H1 (cell line): ENCODE results near the gene RFXAP. TPM values are rescaled to one million over a fixed set of nuclear protein-coding genes. Genes with fewer than 3 reads are reported as not detected.

Experiments
- CTCF ChIA-PET: fragments of 300-600 bp; sonication (Branson Sonifier 250); formaldehyde crosslinking; loops from one replicate; lab custom pipeline; 2021; ENCODE audit not compliant: partially characterized antibody; lab: Charles Lee
- POLR2A ChIA-PET: fragments of 300-600 bp; sonication (Branson Sonifier 250); formaldehyde crosslinking; loops from one replicate; lab custom pipeline; 2021; ENCODE audit warnings: inconsistent platforms; ENCODE audit not compliant: partially characterized antibody; lab: Charles Lee
- DNase-seq, 2 experiments: peaks; one replicate each; pipeline versions ENCODE4 v3.0.0 to v3.0.0-alpha.2; 2010 to 2022; ENCODE audit warnings: low spot score in 2 of 2, low read depth in 1 of 2, mixed read lengths in 1 of 2
- FAIRE-seq: peaks from 2 replicates; lab custom pipeline; 2011; peaks lifted over from hg19 to GRCh38; lab: Jason Lieb, UNC
- H2AFZ ChIP-seq: 2 replicates; pipeline ENCODE4 v1.8.1; 2012; ENCODE audit warnings: low read length, inconsistent platforms
- H2AK5ac ChIP-seq: 2 replicates; pipeline ENCODE4 v1.6.1; 2013; ENCODE audit warnings: low read depth, low read length
- H2BK120ac ChIP-seq: replicated peaks from 2 replicates; pipeline ENCODE3; 2013; ENCODE audit warnings: low read depth, low read length, inconsistent platforms
- H2BK12ac ChIP-seq: 2 replicates; pipeline ENCODE4 v1.6.1; 2013; ENCODE audit warnings: low read depth, low read length
- H2BK15ac ChIP-seq: 2 replicates; pipeline ENCODE4 v1.6.1; 2013; ENCODE audit warnings: low read length
- H2BK20ac ChIP-seq: 2 replicates; pipeline ENCODE4 v1.6.1; 2013; ENCODE audit warnings: low read length
- H2BK5ac ChIP-seq: 2 replicates; pipeline ENCODE4 v1.6.1; 2013; ENCODE audit warnings: low read depth, low read length
- H3K14ac ChIP-seq: 2 replicates; pipeline ENCODE4 v1.6.1; 2013; ENCODE audit warnings: inconsistent platforms; ENCODE audit not compliant: insufficient read length
- H3K18ac ChIP-seq: 2 replicates; pipeline ENCODE4 v1.6.1; 2013; ENCODE audit warnings: low read length; ENCODE audit errors: extremely low read depth
- H3K23ac ChIP-seq: 2 replicates; pipeline ENCODE4 v1.6.1; 2013; ENCODE audit warnings: inconsistent platforms; ENCODE audit not compliant: insufficient read length
- H3K23me2 ChIP-seq: 2 replicates; pipeline ENCODE4 v1.6.1; 2013; ENCODE audit warnings: low read depth, low read length
- H3K27ac ChIP-seq: 2 replicates; pipeline ENCODE4 v1.6.1; 2011; ENCODE audit warnings: low read depth, low read length, inconsistent platforms
- H3K27me3 ChIP-seq, 4 experiments: replicated peaks in 1 of 4; 1 replicate in 1 of 4; 2 replicates in 3 of 4; pipeline versions ENCODE4 v1.6.1 to v1.8.1; 2011 to 2013; ENCODE audit warnings: low read length in 3 of 4, mild to moderate bottlenecking in 3 of 4, inconsistent platforms in 2 of 4, mixed read lengths in 2 of 4, moderate library complexity in 1 of 4; ENCODE audit not compliant: control insufficient read depth in 3 of 4, insufficient read depth in 3 of 4; ENCODE audit errors: extremely low read depth in 1 of 4
- H3K36me3 ChIP-seq, 4 experiments: 2 replicates each; pipeline versions ENCODE4 v1.6.1 to v1.8.1; 2011 to 2013; ENCODE audit warnings: mild to moderate bottlenecking in 4 of 4, low read length in 3 of 4, moderate library complexity in 2 of 4, control low read depth in 1 of 4, inconsistent platforms in 1 of 4; ENCODE audit not compliant: insufficient read depth in 4 of 4, control insufficient read depth in 2 of 4
- H3K4ac ChIP-seq: replicated peaks from 2 replicates; pipeline ENCODE3; 2013; ENCODE audit warnings: low read length, low read depth, mixed read lengths, inconsistent platforms; ENCODE audit not compliant: insufficient read length
- H3K4me1 ChIP-seq, 4 experiments: replicated peaks in 1 of 4; 1 replicate in 1 of 4; 2 replicates in 3 of 4; pipeline versions ENCODE4 v1.6.1 to v1.8.1; 2011 to 2013; ENCODE audit warnings: low read length in 3 of 4, inconsistent platforms in 2 of 4, mixed read lengths in 1 of 4; ENCODE audit not compliant: insufficient read depth in 4 of 4, control insufficient read depth in 3 of 4
- H3K4me2 ChIP-seq, 2 experiments: 2 replicates each; pipeline versions ENCODE4 v1.6.1 to v1.8.1; 2011 to 2013; ENCODE audit warnings: low read depth in 2 of 2, low read length in 2 of 2, control low read depth in 1 of 2, inconsistent platforms in 1 of 2, mild to moderate bottlenecking in 1 of 2; ENCODE audit not compliant: insufficient read depth in 1 of 2
- H3K4me3 ChIP-seq, 4 experiments: fragments of 200-600, 300-600 bp in 1 of 4; sonication (generic), shearing (Covaris generic), sonication (Bioruptor Twin) in 1 of 4; 2 replicates each; pipeline versions ENCODE4 v1.5.1 to v1.8.1; 2011 to 2016; ENCODE audit warnings: low read length in 4 of 4, low read depth in 3 of 4, control low read depth in 2 of 4, inconsistent platforms in 2 of 4, mild to moderate bottlenecking in 2 of 4, mixed read lengths in 1 of 4, moderate library complexity in 1 of 4; ENCODE audit not compliant: insufficient read depth in 2 of 4; ENCODE audit errors: extremely low read depth in 1 of 4
- H3K56ac ChIP-seq: replicated peaks from 2 replicates; pipeline ENCODE3; 2013; ENCODE audit warnings: low read depth, mild to moderate bottlenecking, mixed read lengths, low read length, inconsistent platforms; ENCODE audit not compliant: insufficient read length
- H3K79me1 ChIP-seq: 2 replicates; pipeline ENCODE4 v1.6.1; 2013; ENCODE audit warnings: low read depth, low read length, control low read depth
- H3K79me2 ChIP-seq, 2 experiments: 2 replicates each; pipeline versions ENCODE4 v1.6.1 to v1.8.1; 2012 to 2013; ENCODE audit warnings: low read length in 2 of 2, mild to moderate bottlenecking in 2 of 2, inconsistent platforms in 1 of 2; ENCODE audit not compliant: insufficient read depth in 2 of 2, control insufficient read depth in 1 of 2
- H3K9ac ChIP-seq, 4 experiments: replicated peaks in 1 of 4; 1 replicate in 1 of 4; 2 replicates in 3 of 4; pipeline versions ENCODE4 v1.6.1 to v1.8.1; 2011 to 2013; ENCODE audit warnings: low read depth in 3 of 4, low read length in 3 of 4, control low read depth in 2 of 4, mild to moderate bottlenecking in 2 of 4, moderate library complexity in 2 of 4, inconsistent platforms in 1 of 4; ENCODE audit errors: extremely low read depth in 1 of 4
- H3K9me3 ChIP-seq, 2 experiments: 2 replicates each; pipeline versions ENCODE4 v1.6.1 to v1.8.1; 2012 to 2013; ENCODE audit warnings: mild to moderate bottlenecking in 2 of 2, moderate library complexity in 2 of 2, control low read depth in 1 of 2, inconsistent platforms in 1 of 2, low read depth in 1 of 2, low read length in 1 of 2, mixed read lengths in 1 of 2; ENCODE audit not compliant: insufficient read depth in 2 of 2
- H4K20me1 ChIP-seq, 2 experiments: replicated peaks in 1 of 2; 2 replicates each; pipeline versions ENCODE3 to v1.8.1; 2011 to 2013; ENCODE audit warnings: inconsistent platforms in 2 of 2, low read length in 2 of 2, mild to moderate bottlenecking in 1 of 2; ENCODE audit not compliant: insufficient read depth in 2 of 2, control insufficient read depth in 1 of 2
- H4K5ac ChIP-seq: 2 replicates; pipeline ENCODE4 v1.6.1; 2013; ENCODE audit warnings: low read length, low read depth, mixed read lengths, inconsistent platforms; ENCODE audit not compliant: insufficient read length
- H4K8ac ChIP-seq: 2 replicates; pipeline ENCODE4 v1.8.0; 2013; ENCODE audit warnings: mild to moderate bottlenecking, moderate library complexity, low read length, inconsistent platforms; ENCODE audit not compliant: insufficient read depth; ENCODE audit errors: extremely low read depth
- H4K91ac ChIP-seq: replicated peaks from 2 replicates; pipeline ENCODE3; 2013; ENCODE audit warnings: low read length, mixed read lengths, inconsistent platforms; ENCODE audit not compliant: insufficient read length
- CTCF ChIP-seq, 3 experiments: IDR thresholded peaks; 1 replicate in 2 of 3; 2 replicates in 1 of 3; pipeline versions ENCODE4 v1.5.1 to v1.6.1; 2011; ENCODE audit warnings: low read length in 3 of 3, mild to moderate bottlenecking in 3 of 3, inconsistent platforms in 2 of 3, low read depth in 1 of 3, moderate library complexity in 1 of 3; ENCODE audit not compliant: insufficient read depth in 1 of 3; ENCODE audit errors: control extremely low read depth in 1 of 3
- RAD21 ChIP-seq, 2 experiments: IDR thresholded peaks in 1 of 2; conservative IDR thresholded peaks in 1 of 2; 2 replicates each; pipeline ENCODE4 v1.6.1; 2011; ENCODE audit warnings: low read depth in 2 of 2, low read length in 2 of 2, improper control_type of control experiment in 1 of 2, inconsistent platforms in 1 of 2, mild to moderate bottlenecking in 1 of 2, moderate library complexity in 1 of 2
- SP4 ChIP-seq: IDR thresholded peaks from 2 replicates; pipeline ENCODE4 v1.6.1; 2012; ENCODE audit warnings: low read length, inconsistent platforms
- WGBS, 2 experiments: shearing (Covaris generic) in 1 of 2; methylation state at CpG; one replicate each; pipeline versions ENCODE4 v1.1.6 to v1.1.7; 2013 to 2015; ENCODE audit warnings: low lambda C conversion rate in 2 of 2, mixed read lengths in 2 of 2, inconsistent platforms in 1 of 2, low coverage in 1 of 2, missing lambda C conversion rate in 1 of 2; ENCODE audit not compliant: insufficient replicate concordance in 2 of 2, insufficient coverage in 1 of 2, insufficient read length in 1 of 2; ENCODE audit errors: extremely low coverage in 1 of 2, missing lambda C conversion rate in 1 of 2; 5-methylcytosine and 5-hydroxymethylcytosine counted together
- polyA plus RNA-seq, 7 experiments: library from polyadenylated mRNA; depleted of rRNA in 3 of 7; stranded (reverse) in 5 of 7; unstranded in 2 of 7; fragments of >200 nt in 5 of 7; fragments of 200-250 nt in 2 of 7; gene quantifications; 1 replicate in 5 of 7; 2 replicates in 1 of 7; 4 replicates in 1 of 7; pipeline versions ENCODE4 v1.2.1 to v1.2.3, GENCODE V29; 2011 to 2013; ENCODE audit warnings: missing spikeins in 2 of 7, mixed read lengths in 2 of 7
- total RNA-seq: library from RNA; stranded (reverse); fragmentation: NEBNext Ultra II Directional; extraction: Animal tissue kit (Norgen Biotek cat#: 25700); gene quantifications from 2 replicates; pipeline ENCODE4 v1.2.1, GENCODE V29; 2021

Gene RFXAP
- total and polyA plus RNA-seq, 2 of the 8 experiments (the other 6 are each of a cell fraction or from before 2014, with no cell fraction given), result 5.2 to 11.5 TPM

- H3K18ac ChIP-seq, result no peak overlapping the region
- peak in 2 of 3 experiments; percentile 25 to 30; a peak in 2 of 4 replicates for TF ChIP-seq CTCF (IDR thresholded peaks at IDR 0.05; ENCODE audit: control extremely low read depth in 1 of 3, insufficient read depth in 1 of 3, low read depth in 1 of 3, low read length in 3 of 3)
- peak; percentile 52 to 61 for TF ChIP-seq RAD21 (IDR thresholded peaks at IDR 0.05 in 1 of 2, conservative IDR thresholded peaks at IDR 0.05 in 1 of 2; ENCODE audit: low read depth in 2 of 2, low read length in 2 of 2)
- TF ChIP-seq SP4, result no peak
- TF ChIP-seq, all 59 proteins: peak for 2
- H2BK12ac ChIP-seq, result no peak overlapping the region
- no peak overlapping the region for H4K8ac ChIP-seq
- no peak for FAIRE-seq
- H3K23me2 ChIP-seq, result no peaks in the 10 kb centered on the region
- no peak overlapping the region for H2BK15ac ChIP-seq
- no peaks in the 10 kb centered on the region; a peak in 1 of 8 replicates for H3K36me3 ChIP-seq
- ChIA-PET CTCF (interaction anchor here (0.6 to 2.9 kb wide), 17 partner anchors 8 to 494 kb away, joined by 3 to 16 read pairs (median 4); partner anchors contain the start of gene RFXAP), POLR2A (no interaction called here)
- no peak overlapping the region for H3K9ac ChIP-seq
- no peak overlapping the region for H2BK20ac ChIP-seq
- H3K79me2 ChIP-seq, result no peaks in the 10 kb centered on the region
- H3K27me3 ChIP-seq, result no peaks in the 10 kb centered on the region
- H4K20me1 ChIP-seq, result no peaks in the 10 kb centered on the region
- no peaks in the 10 kb centered on the region for H3K79me1 ChIP-seq
- no peak overlapping the region for H2BK5ac ChIP-seq
- H4K5ac ChIP-seq, result no peak overlapping the region
- H3K4me2 ChIP-seq, result no peak overlapping the region
- no peak overlapping the region for H3K56ac ChIP-seq
- H2BK120ac ChIP-seq, result no peak overlapping the region
- H3K9me3 ChIP-seq, result no peaks in the 10 kb centered on the region
- no peak overlapping the region for H3K23ac ChIP-seq
- no peak for DNase-seq
- H2AK5ac ChIP-seq, result no peak overlapping the region
- H3K4ac ChIP-seq, result no peak overlapping the region
- H3K27ac ChIP-seq, result no peak overlapping the region
- no peak overlapping the region for H3K14ac ChIP-seq
- H3K4me3 ChIP-seq, result no peak overlapping the region
- WGBS, 2 experiments, result 78% methylated on average over 2 of the region's 3 CpGs; no CpG with 5 or more reads in 1 of the 2 experiments
- peaks cover 0 to 6% (median 1%) of the 10 kb centered on the region in 4 experiments; a peak in 1 of 7 replicates for H3K4me1 ChIP-seq
- H2AFZ ChIP-seq, result no peak overlapping the region
- H4K91ac ChIP-seq, result no peak overlapping the region
These were observed 21.8 kb downstream of the RFXAP start for GRCh38 chr13:36840718-36841250.
